ENCODE measurements around the gene PRDX6.
"Not testable (repeated sequence)": the region's sequence is repeated elsewhere in the genome, so short reads cannot be mapped to it uniquely, and the experiment has no call there.

Gene PRDX6, protein sequence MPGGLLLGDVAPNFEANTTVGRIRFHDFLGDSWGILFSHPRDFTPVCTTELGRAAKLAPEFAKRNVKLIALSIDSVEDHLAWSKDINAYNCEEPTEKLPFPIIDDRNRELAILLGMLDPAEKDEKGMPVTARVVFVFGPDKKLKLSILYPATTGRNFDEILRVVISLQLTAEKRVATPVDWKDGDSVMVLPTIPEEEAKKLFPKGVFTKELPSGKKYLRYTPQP

DNA sequence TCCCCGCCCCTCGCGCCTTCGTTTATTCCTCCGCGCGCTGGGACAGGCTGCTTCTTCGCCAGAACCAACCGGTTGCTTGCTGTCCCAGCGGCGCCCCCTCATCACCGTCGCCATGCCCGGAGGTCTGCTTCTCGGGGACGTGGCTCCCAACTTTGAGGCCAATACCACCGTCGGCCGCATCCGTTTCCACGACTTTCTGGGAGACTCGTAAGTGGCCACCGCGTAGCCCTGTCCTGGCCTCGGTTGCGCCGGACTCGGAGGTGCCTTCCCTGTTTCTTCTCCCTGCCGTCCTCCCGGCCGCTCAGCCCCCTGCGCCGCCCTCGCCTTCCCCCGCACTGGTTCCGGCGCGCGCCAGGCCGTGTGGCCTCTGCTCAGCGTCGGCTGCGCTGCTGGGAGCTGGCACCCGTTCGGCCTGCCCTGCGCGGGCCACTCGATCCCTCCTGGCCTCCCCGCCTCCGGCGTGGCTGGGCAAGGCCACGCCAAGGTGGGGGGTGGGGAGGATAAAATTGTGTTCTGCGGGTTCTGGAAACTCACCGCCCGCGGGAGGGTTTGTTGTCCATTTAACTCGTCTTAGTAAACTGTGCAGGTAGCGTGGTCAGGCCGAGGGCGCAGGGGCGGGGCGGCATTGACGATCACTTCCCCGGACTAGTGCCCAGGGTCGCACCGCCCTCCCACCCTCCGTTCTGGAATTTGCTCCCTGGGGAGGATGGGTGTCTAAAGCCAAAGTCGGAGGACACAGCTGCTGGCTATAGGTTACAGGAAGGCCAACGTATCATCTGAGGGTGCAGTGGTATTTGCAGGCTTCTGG, at the start of gene PRDX6:
Gene PRDX6, plus strand, starts transcription at position 50 of the 808 bp plus-strand sequence. Its CDS starts 63 bp downstream, at position 113.
- peak; percentile 80 for DNase-seq

DNA sequence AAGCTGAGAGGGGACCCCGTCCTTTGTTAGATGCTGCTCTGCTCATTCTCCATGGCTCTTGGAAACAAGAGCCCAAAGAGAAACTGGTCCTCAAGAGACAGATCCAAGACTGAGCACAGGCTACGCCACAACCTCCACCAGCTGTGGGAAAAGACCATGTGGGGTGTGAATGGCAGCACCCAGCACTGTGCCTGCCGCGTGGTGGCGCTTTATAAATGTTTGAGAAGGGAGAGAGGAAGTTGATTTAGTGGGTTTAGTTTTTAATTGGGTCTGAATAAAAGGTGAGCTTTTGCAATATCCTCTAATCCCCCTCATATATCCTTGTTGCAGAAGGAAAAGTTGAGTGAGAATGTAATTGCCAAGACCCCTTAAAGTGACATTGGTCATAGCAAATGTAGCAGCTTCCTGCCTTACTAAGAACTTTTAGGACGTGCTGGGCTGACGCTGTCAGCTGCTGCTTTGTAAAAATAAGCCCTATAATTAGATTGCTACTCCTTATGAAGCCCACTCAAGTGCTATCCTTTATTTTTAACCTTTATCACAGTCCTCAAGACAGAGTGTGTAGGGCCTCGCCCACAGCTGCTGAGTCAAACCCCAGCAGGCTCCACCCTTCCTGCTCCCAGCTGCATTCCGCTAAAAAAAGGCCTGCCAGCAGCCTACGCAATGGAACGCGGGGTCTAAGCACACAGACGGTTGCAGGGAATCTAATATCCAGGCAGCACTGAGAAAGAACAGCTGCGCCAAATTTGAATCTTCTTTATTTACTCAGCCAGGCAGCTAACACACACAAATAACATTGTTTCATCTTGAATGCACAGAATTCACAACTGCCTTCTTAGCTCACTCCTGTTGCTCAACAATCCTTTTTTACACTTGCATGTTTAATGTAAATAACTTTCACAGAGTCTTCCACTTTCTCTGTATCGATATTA, 47.4 kb upstream of the PRDX6 start:
- DNase-seq: peak; percentile 41

DNA sequence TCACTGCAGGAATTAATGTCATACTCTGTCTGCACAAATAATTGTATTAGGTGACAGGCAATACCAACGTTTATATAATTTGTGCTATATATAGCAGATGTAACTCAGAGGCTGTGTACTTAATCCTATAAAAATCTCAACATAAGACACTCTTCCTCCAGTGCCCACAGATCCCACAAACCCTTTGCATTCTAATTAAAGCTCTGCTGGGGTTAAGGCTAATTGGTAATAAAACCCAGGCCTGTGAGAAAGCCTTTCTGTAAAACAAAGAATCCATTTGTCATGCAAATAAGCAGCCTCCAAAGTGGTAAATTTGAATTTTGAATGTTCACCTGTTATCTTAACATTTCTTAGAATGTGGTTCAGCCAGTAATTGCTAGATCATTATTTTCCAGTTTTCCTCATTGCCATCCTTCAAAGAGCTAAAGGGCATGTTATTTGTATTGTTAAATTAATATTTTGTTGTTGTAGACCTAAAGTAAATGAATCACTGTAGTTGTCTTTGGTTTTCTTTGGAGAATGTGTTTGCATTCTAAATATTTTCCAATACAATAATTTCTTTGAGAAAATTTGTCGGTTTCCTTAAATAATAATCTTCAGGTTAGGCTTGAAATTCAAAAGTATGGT, 46.3 kb upstream of the PRDX6 start:
- DNase-seq: no peak

DNA sequence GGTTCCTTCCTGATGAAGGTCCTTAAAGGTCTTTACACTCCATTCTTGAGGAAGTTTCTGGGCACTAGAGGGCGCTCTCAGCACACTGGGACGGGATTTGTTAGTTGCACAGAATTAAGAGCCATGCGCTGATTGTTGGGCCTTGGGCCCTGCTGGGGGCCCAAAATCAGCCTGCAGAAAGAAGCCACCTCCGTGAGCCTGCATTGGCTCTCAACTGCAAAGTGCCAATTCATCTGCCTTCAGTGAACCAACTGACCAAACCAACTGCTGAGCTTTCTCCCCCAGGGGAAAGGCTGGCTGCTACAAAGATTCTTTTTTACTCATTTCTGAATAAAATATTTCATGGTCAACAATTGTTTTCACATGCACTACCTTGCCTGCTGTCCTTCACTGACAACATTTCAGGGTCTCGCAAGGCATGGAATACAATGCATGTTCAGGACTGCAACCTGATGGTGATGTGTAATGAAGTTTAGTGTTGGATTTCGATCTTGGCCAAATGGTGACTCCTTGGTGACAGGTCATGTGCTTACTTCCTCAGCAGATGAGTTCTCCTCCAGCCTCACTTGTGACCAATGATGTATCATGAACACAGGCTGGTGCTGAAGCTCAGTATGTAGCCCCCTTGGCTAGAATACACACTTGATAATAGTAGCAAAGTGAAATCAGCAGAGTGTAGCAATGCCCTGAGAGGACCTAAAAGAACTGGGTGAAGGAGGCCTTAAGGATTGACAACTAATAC, 45.7 kb upstream of the PRDX6 start:
- DNase-seq: peak; percentile 94

DNA sequence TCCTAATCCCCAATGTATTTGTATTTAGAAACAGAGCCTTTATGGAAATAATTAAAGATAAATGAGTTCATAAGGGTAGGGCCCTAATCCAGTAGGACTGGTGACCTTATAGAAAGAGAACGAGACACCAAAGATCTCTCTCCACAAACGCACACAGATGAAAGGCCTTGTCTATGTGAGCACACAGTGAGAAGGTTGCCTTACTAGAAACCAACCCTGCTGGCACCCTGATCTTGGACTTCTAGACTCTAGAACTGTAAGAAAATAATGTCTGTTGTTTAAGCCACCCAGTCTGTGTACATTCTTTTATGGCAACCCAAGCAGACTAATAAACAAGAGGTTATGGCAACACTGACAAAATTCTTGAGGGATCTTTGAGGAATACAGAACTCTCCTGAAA, 44.8 kb upstream of the PRDX6 start:
- DNase-seq: no peak

DNA sequence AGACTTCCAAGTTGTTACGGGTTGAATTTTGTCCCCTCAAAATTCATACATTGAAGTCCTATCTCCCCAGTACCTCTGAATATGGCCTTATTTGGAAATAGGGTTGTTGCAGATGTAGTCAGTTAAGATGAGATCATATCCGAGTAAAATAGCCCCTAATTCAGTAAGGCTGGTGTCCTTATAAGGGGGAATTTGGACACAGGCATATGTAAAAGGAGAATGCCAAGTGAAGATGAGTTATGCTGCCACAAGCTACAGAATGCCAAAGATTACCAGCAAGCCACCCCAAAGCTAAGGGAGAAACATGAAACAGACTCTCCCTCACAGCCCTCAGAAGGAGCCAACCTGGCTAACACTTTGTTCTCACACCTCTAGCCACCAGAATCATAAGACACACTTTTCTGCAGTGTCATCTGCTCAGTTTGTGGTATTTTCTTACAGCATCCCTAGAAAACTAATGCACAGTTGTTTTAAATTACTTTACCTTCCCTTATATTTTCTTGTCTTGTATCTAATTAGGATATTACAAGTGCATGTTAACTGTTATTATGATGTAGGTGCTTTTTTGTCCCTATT, 43.3 kb upstream of the PRDX6 start:
- DNase-seq: no peak

DNA sequence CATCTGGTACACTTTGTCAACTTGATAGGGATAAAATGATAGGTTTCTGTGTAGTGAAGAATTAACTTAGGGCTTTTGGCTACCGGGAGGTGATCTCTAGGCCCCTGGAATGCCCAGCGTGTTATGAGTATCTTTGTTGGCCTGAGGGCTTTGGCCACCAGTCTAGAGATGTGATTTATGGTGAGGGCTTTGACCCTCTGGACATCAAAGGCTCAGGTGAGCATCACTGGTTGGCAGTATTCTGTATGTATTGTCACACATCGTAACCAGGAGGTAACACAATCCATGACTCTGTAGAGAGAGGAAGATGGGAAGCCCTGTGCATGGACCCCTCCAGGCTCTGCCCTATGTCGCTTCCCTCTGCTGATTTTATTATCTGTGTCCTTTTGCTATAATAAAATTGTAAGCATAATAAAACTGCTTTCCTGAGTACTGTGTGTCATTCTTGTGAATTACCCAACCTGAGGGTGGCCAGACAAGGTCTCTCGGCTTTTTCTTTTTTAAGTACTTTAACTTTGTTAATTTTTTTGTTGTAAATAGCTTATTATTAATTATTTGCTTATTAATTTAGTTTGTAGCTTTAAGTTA, 40.2 kb upstream of the PRDX6 start:
- no peak for DNase-seq

DNA sequence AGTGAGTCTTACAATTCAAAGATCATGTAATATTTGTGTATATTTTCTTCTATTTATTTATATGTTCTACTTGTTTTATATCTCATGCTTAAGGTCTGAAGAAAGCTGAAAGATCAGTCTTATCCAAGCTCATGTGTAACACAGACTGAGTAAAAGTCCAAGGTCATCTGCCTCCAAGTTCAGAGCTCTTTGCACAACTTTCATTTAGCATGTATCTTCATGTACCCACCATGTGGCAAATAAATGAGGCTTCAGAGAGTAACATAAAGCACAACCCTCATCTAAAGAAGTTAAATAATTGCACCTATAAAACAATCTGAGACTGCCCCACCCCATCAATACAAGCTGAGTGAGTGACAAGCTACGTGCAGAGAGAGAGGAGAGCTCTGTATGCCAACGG, 38.5 kb upstream of the PRDX6 start:
- DNase-seq: no peak

DNA sequence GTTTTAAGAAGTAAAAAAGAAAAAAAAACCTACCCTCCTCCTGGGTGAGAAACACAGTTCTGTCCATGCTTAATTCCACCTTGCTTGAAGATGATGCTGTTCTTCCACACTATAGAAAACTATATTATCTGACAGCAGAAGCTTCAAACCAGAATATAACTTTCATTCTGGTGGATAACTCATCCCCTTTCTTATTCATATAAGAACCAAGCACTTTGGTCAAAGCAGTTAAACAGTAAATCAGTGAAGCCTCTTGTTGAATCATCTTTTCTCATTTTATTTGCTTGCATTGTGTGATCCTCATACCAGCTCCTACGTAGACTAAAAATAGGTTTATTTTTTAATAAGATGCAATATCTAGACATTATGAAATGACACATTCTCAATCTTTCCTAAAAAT, 36.7 kb upstream of the PRDX6 start:
- no peak for DNase-seq

DNA sequence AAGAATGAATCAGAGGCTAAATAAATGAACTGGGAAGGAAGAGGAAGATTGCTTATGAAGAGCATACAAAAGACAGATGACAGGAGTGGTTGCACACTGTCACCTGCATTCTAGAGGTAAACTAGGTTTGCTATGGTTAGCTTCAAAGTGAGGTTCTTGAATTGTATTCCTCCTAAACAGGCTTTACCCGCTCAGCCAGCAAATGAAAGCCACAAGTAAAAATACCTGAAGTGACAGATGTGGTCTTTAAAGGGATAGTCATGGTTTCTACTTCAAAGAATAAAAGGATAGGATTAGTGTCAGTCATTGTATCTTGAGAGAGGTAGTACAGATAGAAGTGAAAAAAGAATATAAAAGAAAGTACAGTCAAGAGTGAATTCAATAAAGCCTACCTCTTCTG, 32.4 kb upstream of the PRDX6 start:
- no peak for DNase-seq

DNA sequence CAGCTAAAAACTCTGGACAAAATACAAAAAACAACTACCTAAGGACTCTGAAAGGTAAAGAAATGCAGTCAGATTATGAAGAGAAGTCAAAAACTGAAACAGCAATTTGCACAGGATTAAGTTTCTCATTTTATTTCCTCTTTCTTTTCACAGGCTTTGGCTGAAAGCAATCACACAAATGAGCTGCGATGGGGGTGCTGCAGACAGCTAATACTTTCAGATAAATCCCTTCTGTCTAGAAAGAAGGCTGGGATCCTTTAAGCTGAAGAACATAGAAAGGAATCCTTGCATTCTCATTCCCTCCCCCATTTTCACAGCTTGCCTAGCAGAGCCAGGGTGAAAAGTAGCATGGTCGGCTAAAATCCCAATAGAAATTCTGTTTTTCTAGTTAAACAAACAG, 32.0 kb upstream of the PRDX6 start:
- no peak for DNase-seq

DNA sequence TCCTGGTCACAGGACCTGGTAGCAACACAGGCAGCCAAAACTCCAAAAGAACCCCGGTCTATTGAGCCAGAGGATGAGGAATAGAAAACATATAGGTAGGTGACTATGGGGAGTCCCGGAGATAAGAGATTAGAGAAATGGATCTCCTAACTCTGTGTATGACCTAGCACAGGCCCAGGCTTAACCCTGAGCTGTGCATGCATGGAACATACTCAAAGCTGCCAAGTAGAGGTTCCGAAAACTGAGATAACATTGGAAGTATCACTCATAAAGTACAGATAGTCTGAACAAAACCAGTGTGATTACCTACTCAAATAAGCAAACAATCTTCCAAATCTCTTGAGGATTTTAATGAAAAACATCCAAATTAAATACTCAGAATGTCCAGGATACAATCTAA, 31.5 kb upstream of the PRDX6 start:
- no peak for DNase-seq

DNA sequence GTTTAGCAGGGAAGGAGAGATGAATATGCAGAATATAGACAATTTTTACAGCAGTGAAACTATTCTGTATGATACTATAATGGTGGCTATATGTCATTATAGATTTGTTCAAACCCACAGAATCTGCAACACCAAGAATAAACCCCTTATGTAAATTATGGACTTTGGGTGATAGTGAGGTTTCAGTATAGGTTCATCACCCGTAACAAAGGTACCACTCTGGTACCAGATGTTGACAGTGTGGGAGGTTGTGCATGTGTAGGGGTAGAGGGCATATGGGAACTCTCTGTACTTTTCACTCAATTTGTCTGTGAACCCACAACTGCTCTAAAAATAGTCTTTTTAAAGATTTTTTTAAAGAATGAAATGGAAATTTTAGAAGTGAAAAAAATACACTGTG, 29.9 kb upstream of the PRDX6 start:
- DNase-seq: no peak

DNA sequence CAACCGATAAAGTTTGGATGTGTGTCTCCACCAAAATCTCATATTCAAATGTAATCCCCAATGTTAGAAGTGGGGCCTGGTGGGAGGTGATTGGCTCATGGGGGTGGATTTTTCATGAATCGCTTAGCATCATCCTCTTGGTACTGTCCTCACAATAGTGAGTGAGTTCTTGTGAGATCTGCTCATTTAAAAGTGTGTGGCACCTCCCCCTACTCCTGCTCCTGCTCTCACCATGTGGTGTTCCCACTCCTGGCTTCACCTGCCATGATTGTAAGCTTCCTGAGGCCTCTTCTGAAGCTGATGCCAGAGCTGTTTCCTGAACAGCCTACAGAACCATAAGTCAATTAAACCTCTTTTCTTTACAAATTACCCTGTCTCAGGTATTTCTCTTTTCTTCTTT, 28.2 kb upstream of the PRDX6 start:
- no peak for DNase-seq

DNA sequence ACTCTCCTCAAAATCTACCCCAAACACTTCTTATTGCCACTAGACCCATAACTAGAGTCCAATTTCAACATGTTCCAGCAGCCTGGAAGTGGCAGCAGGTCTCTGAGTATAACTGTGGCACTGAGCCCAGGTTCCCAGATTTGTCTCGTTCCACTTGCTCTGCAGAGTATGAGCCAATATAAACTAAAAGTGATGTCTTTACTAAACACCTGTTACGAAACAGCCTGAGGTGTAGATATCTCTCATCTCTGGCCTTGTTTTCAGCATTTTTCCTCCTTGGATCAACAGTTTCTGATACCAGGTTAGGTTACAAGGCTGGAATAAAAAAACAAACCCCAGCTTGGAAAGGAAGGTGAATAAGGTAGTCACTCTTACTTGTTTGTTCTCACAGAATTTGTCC, 25.2 kb upstream of the PRDX6 start:
- DNase-seq: peak; percentile 74

DNA sequence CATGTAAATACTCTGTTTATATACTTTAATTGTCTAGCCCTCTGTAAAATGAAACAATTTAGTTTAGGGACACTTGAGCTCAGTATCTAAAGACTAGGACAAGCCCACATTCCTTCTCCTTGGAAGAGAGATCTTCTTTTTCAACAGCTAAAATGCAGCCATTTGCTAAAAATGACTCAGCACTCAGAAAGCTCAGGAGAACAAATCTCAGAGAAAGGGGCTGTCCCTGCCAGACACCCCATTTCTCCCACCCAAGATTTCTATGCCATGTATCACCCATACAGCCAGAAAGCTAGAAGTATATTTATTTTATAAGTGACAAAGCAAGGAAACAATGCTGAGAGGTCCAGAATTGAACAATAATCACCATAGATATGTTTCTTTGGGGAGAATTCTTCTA, 23.2 kb upstream of the PRDX6 start:
- no peak for DNase-seq

DNA sequence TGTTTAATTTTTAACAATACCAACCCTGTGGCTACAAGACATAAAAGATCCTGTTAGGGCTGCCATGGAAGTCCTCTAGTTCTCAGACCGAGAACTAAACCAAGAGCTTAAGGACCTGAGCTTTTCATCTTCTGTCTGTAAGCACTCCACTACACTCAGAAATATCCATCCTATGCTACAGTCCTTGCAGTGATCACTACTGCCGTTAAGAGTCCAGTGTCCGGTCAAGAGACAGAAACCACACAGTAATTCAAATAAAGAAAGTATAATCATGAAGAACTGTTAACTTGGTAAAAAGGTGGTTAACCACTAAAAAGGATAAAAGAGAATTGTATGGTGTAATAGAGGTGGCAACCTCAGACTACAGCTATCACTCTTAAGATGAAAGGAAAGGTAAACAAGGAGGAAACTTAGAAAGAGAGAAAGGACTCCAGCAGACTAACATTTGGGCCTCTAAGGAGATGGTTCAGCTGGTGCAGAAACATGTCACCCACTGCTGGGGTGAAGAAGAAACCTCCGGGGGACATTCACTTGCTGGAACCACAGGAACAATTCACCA, 22.1 kb upstream of the PRDX6 start:
- DNase-seq: no peak

DNA sequence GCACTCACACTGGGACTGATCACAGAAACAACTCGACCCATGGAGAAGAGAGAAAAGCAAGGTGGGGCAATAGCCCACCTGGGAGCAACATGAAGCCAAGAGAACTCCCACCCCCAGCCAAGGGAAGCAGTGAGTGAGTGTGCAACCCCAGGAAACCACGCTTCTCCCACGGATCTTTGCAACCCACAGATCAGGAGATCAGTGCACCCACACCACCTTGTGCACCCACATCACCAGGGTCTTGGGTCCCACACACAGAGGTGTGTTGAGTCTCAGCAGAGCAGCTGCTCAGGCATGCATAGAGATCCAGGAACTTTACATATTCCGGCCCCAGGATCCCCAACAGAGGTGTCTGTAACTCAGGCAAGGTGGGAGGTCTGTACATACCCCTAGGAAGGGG, 17.2 kb upstream of the PRDX6 start:
- no peak for DNase-seq

DNA sequence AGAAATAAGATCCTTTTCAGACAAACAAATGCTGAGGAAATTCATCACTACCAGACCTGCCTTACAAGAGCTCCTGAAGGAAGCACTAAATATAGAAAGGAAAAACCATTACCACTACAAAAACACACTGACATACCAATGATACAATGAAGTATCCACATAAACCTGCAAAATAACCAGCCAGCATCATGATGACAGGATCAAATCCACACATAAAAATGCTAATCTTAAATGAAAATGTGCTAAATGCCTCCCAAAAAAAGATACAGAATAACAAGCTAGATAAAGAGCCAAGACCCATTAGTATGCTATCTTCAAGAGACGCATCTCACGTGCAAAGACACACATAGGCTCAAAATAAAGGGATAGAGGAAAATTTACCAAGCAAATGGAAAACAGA, 14.5 kb upstream of the PRDX6 start:
- DNase-seq: not testable (repeated sequence)

DNA sequence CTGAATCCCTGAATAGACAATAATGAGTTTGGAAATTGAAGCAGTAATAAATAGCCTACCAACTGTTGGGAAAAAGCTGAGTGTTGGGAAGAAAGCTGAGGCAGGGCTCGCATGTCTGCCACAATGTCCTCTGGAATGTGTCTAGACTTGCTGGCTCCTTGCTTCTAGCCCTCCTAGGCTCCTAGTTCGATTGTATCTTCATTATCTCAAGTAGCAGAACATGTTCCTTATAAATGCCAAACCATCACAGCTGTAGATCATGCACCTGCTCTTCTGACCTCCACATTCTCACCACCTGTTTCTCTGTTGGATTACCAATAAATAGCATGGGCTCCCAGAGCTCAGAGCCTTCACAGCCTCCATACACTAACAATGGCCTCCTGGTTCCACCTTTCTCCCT, 12.9 kb upstream of the PRDX6 start:
- DNase-seq: not testable (repeated sequence)

DNA sequence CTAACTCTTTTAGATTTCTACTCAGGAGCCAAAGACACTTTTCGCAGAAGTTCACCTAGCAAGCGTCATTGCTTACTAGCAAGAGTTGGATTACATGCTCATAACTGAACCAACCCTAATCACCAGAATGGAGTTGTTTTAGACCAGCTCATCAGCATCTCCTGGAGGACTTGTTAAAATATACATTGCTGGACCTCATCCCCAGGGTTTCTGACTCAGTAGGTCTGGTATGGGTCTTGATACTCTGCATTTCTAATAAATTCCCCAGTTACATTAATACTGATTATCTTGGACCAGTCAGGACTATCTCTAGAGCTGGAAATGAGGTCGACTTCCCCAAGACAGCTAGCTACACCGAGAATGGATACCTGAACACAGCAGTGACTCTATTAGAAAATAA, 9.7 kb upstream of the PRDX6 start:
- DNase-seq: no peak

All from NCI-H1694 (cell line).